SU-DHL-6 (cell line): Measurements from ENCODE around the gene RPS6KA2.

Experiments used
- H2AFZ ChIP-seq: fragments of 200-600 bp; sonication (generic); 2 replicates; pipeline ENCODE4 v1.6.1; 2014; ENCODE audit warnings: low read depth, mild to moderate bottlenecking, moderate library complexity, mixed read lengths, antibody characterized with exemption, low read length; ENCODE audit not compliant: severe bottlenecking
- H3F3A ChIP-seq: fragments of 200-600 bp; shearing (Covaris generic); 2 replicates; pipeline ENCODE4 v1.6.0; 2016; ENCODE audit warnings: antibody characterized with exemption, mild to moderate bottlenecking; ENCODE audit not compliant: insufficient read depth
- H3K27ac ChIP-seq: fragments of 200-600 bp; sonication (generic); 2 replicates; pipeline ENCODE4 v1.5.1; 2016; ENCODE audit warnings: low read depth, mild to moderate bottlenecking, low read length, moderate library complexity, mixed read lengths
- H3K27me3 ChIP-seq: fragments of 200-600 bp; sonication (generic), shearing (Covaris generic); 2 replicates; pipeline ENCODE4 v1.6.0; 2014; ENCODE audit warnings: mild to moderate bottlenecking, low read length
- H3K36me3 ChIP-seq: fragments of 200-600 bp; sonication (generic); 2 replicates; pipeline ENCODE4 v1.6.1; 2014; ENCODE audit warnings: mild to moderate bottlenecking, low read length, mixed read lengths
- H3K4me2 ChIP-seq: fragments of 300-600, 200-600 bp; shearing (Covaris generic), sonication (generic); 2 replicates; pipeline ENCODE4 v1.6.0; 2014; ENCODE audit warnings: low read length, low read depth, mild to moderate bottlenecking; ENCODE audit not compliant: poor library complexity, severe bottlenecking
- H3K4me3 ChIP-seq: fragments of 200-600 bp; sonication (generic); 2 replicates; pipeline ENCODE4 v1.5.1; 2014; ENCODE audit warnings: antibody characterized with exemption, low read length, mild to moderate bottlenecking, mixed read lengths; ENCODE audit not compliant: insufficient read depth, poor library complexity, severe bottlenecking
- H3K79me2 ChIP-seq: fragments of 200-600 bp; sonication (generic); 2 replicates; pipeline ENCODE4 v1.6.1; 2014; ENCODE audit warnings: mild to moderate bottlenecking, low read length, moderate library complexity; ENCODE audit not compliant: insufficient read depth
- H3K9ac ChIP-seq: fragments of 200-600 bp; sonication (generic); 2 replicates; pipeline ENCODE4 v1.7.0; 2014; ENCODE audit warnings: mild to moderate bottlenecking, low read length
- H3K9me2 ChIP-seq: fragments of 200-600 bp; sonication (generic); replicated peaks from 2 replicates; pipeline ENCODE4 v1.6.1; 2014; ENCODE audit warnings: low read length; ENCODE audit not compliant: insufficient read depth
- H3K9me3 ChIP-seq: fragments of 200-600 bp; sonication (generic); 2 replicates; pipeline ENCODE4 v1.6.1; 2014; ENCODE audit warnings: low read length, mixed read lengths; ENCODE audit not compliant: insufficient read depth
- H4K20me1 ChIP-seq: fragments of 200-600 bp; sonication (generic); 2 replicates; pipeline ENCODE4 v1.6.1; 2014; ENCODE audit warnings: low read depth, mild to moderate bottlenecking, antibody characterized with exemption, low read length, moderate library complexity, mixed read lengths
- EZH2phosphoT487 ChIP-seq: fragments of 200-600 bp; sonication (generic), shearing (Covaris generic); conservative IDR thresholded peaks from 2 replicates; pipeline ENCODE4 v1.6.1; 2018; ENCODE audit warnings: mild to moderate bottlenecking, antibody characterized with exemption, low read length, moderate library complexity, mixed read lengths
- TF ChIP-seq, protein P1 (sequence below): fragments of 200-600 bp; sonication (generic); IDR thresholded peaks from one replicate; pipeline ENCODE4 v1.5.1; 2017; ENCODE audit warnings: antibody characterized with exemption, mild to moderate bottlenecking, low read length, moderate library complexity; ENCODE audit not compliant: insufficient read depth, poor library complexity, severe bottlenecking

The RPS6KA2 gene

DNA sequence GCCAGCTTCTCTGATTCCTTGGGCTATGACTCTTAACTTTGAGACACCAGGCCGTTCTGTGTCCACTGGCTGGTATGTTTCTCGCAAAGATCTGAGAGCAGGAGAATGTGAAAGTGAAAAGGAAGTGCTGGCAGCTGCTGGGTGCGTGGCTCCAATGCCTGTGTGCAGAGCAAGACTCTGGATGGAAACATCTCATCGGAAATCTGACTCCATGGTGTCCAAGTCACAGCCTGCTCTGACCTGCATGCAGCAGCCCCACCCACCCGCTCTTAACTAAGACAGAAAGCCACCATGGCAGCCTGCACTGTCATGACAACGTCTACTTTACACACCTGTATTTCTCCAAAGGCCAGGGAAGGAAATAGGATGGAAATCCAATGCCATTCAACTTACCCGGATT is 178.0 kb downstream of the RPS6KA2 start:
- Histone ChIP-seq H3K4me3 (no peak overlapping the region), H4K20me1 (no peaks in the 10 kb centered on the region), H3K9me3 (0 out of 2 replicates have a peak, but pooled peaks cover 6% of the 10 kb centered on the region), H3F3A (no peaks in the 10 kb centered on the region), H3K9me2 (no peaks in the 10 kb centered on the region), H3K79me2 (no peaks in the 10 kb centered on the region), H3K4me2 (no peak overlapping the region), H3K27ac (no peak overlapping the region), H3K9ac (no peak overlapping the region), H3K27me3 (no peaks in the 10 kb centered on the region), H2AFZ (no peak overlapping the region), H3K36me3 (no peaks in the 10 kb centered on the region)
- no peak for TF ChIP-seq EZH2phosphoT487
- TF ChIP-seq, protein P1, sequence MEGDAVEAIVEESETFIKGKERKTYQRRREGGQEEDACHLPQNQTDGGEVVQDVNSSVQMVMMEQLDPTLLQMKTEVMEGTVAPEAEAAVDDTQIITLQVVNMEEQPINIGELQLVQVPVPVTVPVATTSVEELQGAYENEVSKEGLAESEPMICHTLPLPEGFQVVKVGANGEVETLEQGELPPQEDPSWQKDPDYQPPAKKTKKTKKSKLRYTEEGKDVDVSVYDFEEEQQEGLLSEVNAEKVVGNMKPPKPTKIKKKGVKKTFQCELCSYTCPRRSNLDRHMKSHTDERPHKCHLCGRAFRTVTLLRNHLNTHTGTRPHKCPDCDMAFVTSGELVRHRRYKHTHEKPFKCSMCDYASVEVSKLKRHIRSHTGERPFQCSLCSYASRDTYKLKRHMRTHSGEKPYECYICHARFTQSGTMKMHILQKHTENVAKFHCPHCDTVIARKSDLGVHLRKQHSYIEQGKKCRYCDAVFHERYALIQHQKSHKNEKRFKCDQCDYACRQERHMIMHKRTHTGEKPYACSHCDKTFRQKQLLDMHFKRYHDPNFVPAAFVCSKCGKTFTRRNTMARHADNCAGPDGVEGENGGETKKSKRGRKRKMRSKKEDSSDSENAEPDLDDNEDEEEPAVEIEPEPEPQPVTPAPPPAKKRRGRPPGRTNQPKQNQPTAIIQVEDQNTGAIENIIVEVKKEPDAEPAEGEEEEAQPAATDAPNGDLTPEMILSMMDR: no peak

DNA sequence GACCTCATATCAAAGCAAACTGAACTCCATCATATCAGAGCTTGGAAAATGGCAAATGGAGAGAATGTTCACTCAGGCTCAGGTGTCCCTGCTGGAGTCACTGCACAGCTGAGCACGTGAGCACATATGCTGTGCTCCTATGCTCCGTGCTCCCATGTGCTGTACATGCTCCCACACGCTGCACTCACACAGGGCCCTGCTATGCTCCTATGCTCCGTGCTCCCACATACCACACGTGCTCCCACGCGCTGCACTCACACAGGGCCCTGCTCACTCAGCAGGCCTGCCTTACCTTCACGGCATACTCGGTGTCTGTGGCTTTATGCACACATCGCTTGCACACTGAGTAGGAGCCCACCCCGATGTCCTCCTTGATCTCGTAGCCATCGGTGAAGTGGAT is 178.6 kb downstream of the RPS6KA2 start:
- H4K20me1 ChIP-seq: no peaks in the 10 kb centered on the region
- H3K4me3 ChIP-seq: no peak overlapping the region
- no peaks in the 10 kb centered on the region for H3K9me2 ChIP-seq
- TF ChIP-seq EZH2phosphoT487: no peak
- TF ChIP-seq, protein P1: no peak
- H2AFZ ChIP-seq: no peak overlapping the region
- 0 out of 2 replicates have a peak, but pooled peaks cover 2% of the 10 kb centered on the region for H3K9me3 ChIP-seq
- no peaks in the 10 kb centered on the region for H3K79me2 ChIP-seq
- H3K36me3 ChIP-seq: no peaks in the 10 kb centered on the region
- no peaks in the 10 kb centered on the region for H3K27me3 ChIP-seq
- no peaks in the 10 kb centered on the region for H3F3A ChIP-seq
- H3K4me2 ChIP-seq: no peak overlapping the region
- no peak overlapping the region for H3K9ac ChIP-seq
- H3K27ac ChIP-seq: no peak overlapping the region

DNA sequence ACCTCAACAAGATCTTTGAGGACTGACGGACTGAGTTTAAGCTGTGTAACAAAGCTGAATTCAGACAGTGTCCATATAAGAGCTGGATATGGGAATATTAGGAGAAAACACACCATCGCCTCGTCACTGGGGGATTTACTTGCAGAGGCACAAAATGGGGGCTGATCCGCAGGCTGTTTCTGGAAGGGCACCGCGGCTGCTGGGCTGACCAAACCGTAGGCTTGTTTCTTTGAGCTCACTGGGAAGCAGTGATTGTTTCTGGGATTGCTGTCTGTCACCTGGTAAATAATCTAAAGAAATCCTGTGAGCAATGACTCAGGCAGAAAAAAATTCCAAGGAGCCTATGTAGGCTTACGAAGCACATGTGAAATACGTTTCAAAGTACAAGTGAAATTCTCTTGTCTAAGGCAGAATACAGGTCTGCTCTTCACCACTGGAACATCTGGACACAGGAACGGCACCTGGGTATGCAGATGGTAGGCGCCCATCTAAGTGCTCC is 180.4 kb downstream of the RPS6KA2 start:
- Histone ChIP-seq H3K9ac (no peak overlapping the region), H3K4me3 (no peak overlapping the region), H3K9me3 (no peaks in the 10 kb centered on the region), H3K36me3 (no peaks in the 10 kb centered on the region), H2AFZ (no peak overlapping the region), H4K20me1 (no peaks in the 10 kb centered on the region), H3K79me2 (no peaks in the 10 kb centered on the region), H3F3A (no peaks in the 10 kb centered on the region), H3K27me3 (no peaks in the 10 kb centered on the region), H3K4me2 (no peak overlapping the region), H3K9me2 (no peaks in the 10 kb centered on the region), H3K27ac (no peak overlapping the region)
- no peak for TF ChIP-seq EZH2phosphoT487
- TF ChIP-seq, protein P1: no peak
